Keratinocyte (primary cell): Measurements from ENCODE around the gene JAK1.

ENCODE experiments used
- EZH2 ChIP-seq: IDR thresholded peaks from one replicate; pipeline ENCODE4 v1.6.1; 2012; ENCODE audit warnings: inconsistent platforms, mild to moderate bottlenecking, low read length, moderate library complexity
- TF ChIP-seq, protein P1 (sequence below), 3 experiments: IDR thresholded peaks in 1 of 3; conservative IDR thresholded peaks in 1 of 3; optimal IDR thresholded peaks in 1 of 3; 2 replicates in 2 of 3; 3 replicates in 1 of 3; pipeline versions ENCODE3 to v1.5.1; 2011; ENCODE audit warnings: low read length in 3 of 3, mild to moderate bottlenecking in 3 of 3, moderate library complexity in 2 of 3, control low read depth in 1 of 3, inconsistent platforms in 1 of 3; ENCODE audit not compliant: insufficient read depth in 2 of 3; ENCODE audit errors: extremely low read depth in 1 of 3

DNA sequence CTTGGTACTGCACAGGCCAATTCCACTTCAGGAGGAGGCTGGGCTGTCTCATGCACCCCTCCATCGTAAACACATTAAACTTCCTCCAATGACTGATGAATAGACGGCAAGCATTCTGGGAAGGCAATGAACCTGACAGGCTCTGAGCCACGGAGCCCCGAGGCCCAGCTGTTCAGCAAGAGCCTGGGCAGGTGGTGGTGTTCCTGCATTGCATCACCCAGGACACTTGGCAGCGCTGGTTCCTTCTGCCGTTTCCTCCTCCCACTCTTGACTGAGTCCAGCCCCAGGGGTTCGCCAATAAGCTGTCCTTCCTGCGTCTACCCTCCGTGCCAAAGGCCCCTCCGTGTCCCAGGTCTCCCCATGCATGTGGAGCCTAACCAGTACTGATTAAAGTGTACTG is 109.8 kb downstream of the JAK1 start:
- TF ChIP-seq, protein P1, sequence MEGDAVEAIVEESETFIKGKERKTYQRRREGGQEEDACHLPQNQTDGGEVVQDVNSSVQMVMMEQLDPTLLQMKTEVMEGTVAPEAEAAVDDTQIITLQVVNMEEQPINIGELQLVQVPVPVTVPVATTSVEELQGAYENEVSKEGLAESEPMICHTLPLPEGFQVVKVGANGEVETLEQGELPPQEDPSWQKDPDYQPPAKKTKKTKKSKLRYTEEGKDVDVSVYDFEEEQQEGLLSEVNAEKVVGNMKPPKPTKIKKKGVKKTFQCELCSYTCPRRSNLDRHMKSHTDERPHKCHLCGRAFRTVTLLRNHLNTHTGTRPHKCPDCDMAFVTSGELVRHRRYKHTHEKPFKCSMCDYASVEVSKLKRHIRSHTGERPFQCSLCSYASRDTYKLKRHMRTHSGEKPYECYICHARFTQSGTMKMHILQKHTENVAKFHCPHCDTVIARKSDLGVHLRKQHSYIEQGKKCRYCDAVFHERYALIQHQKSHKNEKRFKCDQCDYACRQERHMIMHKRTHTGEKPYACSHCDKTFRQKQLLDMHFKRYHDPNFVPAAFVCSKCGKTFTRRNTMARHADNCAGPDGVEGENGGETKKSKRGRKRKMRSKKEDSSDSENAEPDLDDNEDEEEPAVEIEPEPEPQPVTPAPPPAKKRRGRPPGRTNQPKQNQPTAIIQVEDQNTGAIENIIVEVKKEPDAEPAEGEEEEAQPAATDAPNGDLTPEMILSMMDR (optimal IDR thresholded peaks at IDR 0.05 in 1 of 3, IDR thresholded peaks at IDR 0.05 in 1 of 3, conservative IDR thresholded peaks at IDR 0.05 in 1 of 3; ENCODE audit: extremely low read depth in 1 of 3, insufficient read depth in 2 of 3, low read length in 3 of 3): no peak
- no peak for TF ChIP-seq EZH2
